Activated CD4-positive, alpha-beta memory T cell treated with anti-CD3 and anti-CD28 coated beads for 36 hours (primary cell): Measurements from ENCODE around the gene STK32A. TPM values are rescaled to one million over a fixed set of nuclear protein-coding genes. Genes with fewer than 3 reads are reported as not detected.

Experiments used
- CTCF ChIA-PET: fragments of 350-600 bp; sonication (Branson Sonifier 250); formaldehyde crosslinking; loops from one replicate; lab custom pipeline; 2021; ENCODE audit warnings: antibody characterized with exemption, inconsistent platforms; lab: Charles Lee
- POLR2A ChIA-PET: fragments of 350-600 bp; sonication (Branson Sonifier 250); formaldehyde crosslinking; loops from one replicate; lab custom pipeline; 2021; ENCODE audit warnings: antibody characterized with exemption; lab: Charles Lee
- DNase-seq: peaks from one replicate; pipeline ENCODE4 v3.0.0-alpha.2; 2020
- H3K27ac Mint-ChIP-seq: one replicate; pipeline ENCODE4 v1.8.0; 2021; ENCODE audit warnings: mixed read lengths
- H3K27me3 Mint-ChIP-seq: one replicate; pipeline ENCODE4 v1.8.0; 2021; ENCODE audit warnings: mixed read lengths
- H3K36me3 Mint-ChIP-seq: one replicate; pipeline ENCODE4 v1.8.0; 2021; ENCODE audit warnings: mixed read lengths
- H3K4me1 Mint-ChIP-seq: one replicate; pipeline ENCODE4 v1.8.0; 2021; ENCODE audit warnings: low read depth, mixed read lengths
- H3K4me3 Mint-ChIP-seq: one replicate; pipeline ENCODE4 v1.8.0; 2021; ENCODE audit warnings: mild to moderate bottlenecking, mixed read lengths
- H3K9me3 Mint-ChIP-seq: one replicate; pipeline ENCODE4 v1.8.0; 2021; ENCODE audit warnings: mixed read lengths
- intact Hi-C: fragments of 100-400 bp; cut with micrococcal nuclease; formaldehyde crosslinking; loops from one replicate; pipeline ENCODE4 v1.15.1; 2023
- total RNA-seq, 2 experiments: library from RNA; stranded (reverse); gene quantifications; one replicate each; pipeline ENCODE4 v1.2.3, GENCODE V29; 2021

STK32A gene
- total RNA-seq, 2 experiments from 2014 or later, result not detected

DNA sequence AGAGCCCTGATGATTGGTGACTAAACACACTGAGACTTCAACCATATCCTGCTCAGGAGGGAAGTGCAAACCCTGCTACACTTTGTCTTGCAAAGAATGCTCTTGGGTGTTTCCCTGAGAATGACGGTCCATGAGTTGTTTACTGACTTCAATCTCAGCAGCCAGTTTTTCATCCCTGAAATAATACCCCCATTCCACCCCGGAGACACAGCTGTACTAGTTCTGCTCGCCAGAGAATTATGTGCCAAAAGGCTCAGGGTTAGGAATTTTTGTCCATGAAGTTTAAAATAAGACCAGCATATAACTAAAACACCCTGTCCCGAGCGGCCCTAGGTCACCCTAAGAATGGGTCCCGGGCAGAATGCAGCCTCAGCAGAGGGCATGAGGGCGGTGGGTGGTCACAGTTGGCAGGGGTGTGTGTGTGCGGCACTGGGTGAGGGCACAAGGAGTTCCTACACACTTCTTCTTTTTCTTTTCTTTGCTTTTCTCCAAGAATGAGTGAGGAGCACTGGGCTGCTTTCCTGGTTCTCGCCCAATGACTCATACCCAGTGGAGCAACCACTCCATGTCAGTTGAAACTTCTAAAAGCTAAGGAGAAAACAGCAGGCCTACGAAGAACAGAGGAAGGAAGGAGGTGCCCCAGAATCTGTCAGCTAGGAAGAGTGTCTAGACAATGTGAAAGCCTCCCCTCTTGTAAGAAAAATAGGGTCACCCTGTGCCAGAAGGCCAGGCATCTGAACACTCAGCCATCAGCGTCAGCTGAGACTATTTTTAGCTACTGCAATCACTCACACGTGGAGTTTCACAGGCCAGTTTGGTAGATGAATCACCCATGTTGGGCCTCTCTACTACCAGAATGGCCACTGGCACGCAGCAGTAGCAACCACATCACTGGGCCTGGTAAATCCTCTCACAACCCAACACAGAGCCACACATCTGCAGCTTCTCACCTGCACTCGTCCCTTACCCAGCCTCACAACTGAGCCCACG is 169.1 kb downstream of the STK32A start:
- Mint-ChIP-seq H3K4me3 (no peak overlapping the region), H3K9me3 (no peaks in the 10 kb centered on the region), H3K36me3 (no peaks in the 10 kb centered on the region), H3K4me1 (no peaks in the 10 kb centered on the region), H3K27ac (no peak overlapping the region), H3K27me3 (no peaks in the 10 kb centered on the region)
- intact Hi-C loops, result no loop called here
- no peak for DNase-seq
- CTCF ChIA-PET, result interaction anchor here (0.7 kb wide), 1 partner anchor 168 kb away, joined by 3 read pairs; no protein-coding TSS in a partner anchor
- POLR2A ChIA-PET, result no interaction called here

DNA sequence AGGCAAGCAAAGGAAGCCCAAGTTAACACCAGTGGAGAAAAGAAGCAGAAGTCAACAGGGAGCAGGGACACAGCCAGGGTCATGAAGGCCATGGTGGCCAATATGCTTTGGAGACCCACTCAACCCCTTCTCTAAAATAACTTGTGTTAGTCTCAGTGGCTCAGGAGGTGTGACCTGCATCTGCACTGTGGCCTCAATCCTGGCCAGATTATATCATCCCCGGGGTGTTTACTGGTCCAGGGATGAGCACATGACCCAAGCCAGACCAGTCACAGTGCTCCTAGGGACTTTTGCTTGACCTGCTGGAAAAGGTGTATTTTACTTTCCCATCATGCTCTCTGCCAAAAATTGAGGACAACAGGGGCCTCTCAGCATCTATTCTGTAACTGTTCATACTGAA is 169.9 kb downstream of the STK32A start:
- CTCF ChIA-PET, result no interaction called here
- Mint-ChIP-seq H3K4me3 (no peak overlapping the region), H3K27ac (no peak overlapping the region), H3K27me3 (no peaks in the 10 kb centered on the region), H3K9me3 (no peaks in the 10 kb centered on the region), H3K4me1 (no peaks in the 10 kb centered on the region), H3K36me3 (no peaks in the 10 kb centered on the region)
- intact Hi-C loops, result no loop called here
- DNase-seq, result no peak
- POLR2A ChIA-PET, result no interaction called here

DNA sequence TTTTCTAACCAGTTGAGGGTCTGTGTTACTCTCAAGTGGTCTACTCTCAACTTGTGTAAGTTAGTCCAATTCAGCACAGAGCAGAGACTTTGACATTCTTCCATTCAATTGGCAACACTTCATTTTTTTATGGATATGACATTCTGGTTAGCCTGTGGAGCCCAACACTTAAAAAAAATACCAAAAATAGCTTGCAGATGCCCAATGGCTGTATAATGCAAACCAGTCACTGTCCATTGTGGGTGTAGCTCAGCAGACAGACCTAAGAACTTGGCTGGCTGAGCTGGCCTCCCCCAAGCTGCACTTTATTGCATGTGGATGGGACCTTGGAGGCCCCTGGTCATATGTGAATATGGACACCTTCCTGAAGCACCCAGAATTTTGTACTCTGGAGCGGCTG is 171.8 kb downstream of the STK32A start:
- DNase-seq, result no peak
- Mint-ChIP-seq H3K4me1 (no peaks in the 10 kb centered on the region), H3K4me3 (no peak overlapping the region), H3K27me3 (no peaks in the 10 kb centered on the region), H3K36me3 (no peaks in the 10 kb centered on the region), H3K9me3 (no peaks in the 10 kb centered on the region), H3K27ac (no peak overlapping the region)
- ChIA-PET POLR2A (no interaction called here), CTCF (no interaction called here)
- intact Hi-C loops, result no loop called here

- Mint-ChIP-seq H3K4me1 (no peaks in the 10 kb centered on the region), H3K27me3 (no peaks in the 10 kb centered on the region), H3K36me3 (no peaks in the 10 kb centered on the region), H3K9me3 (no peaks in the 10 kb centered on the region), H3K4me3 (no peak overlapping the region), H3K27ac (no peak overlapping the region)
- POLR2A ChIA-PET, result no interaction called here
- no peak for DNase-seq
- CTCF ChIA-PET, result no interaction called here
- intact Hi-C loops, result no loop called here
These were observed 172.4 kb downstream of the STK32A start for GRCh38 chr5:147407094-147407681.

DNA sequence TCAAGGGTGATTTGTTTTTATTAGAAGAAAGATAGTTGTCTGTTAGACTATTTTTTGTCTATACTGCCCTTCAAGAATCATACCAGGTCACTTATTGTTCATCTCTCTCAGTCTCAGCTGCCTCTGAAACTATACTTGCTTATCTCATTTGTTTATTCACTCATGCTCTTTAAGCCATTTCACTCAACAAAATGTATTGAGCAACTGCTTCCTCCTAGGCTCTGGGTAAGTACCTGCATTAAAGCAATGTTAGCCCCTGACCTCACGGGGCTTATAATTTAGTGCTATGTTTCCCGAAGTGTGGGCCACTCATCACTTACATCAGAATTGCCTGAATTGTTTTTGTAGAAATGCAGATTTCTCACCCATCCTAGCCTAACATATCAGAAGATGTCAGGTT is 174.2 kb downstream of the STK32A start:
- Mint-ChIP-seq H3K27ac (no peak overlapping the region), H3K9me3 (no peaks in the 10 kb centered on the region), H3K36me3 (no peaks in the 10 kb centered on the region), H3K27me3 (no peaks in the 10 kb centered on the region), H3K4me3 (no peak overlapping the region), H3K4me1 (no peaks in the 10 kb centered on the region)
- POLR2A ChIA-PET, result no interaction called here
- no peak for DNase-seq
- intact Hi-C loops, result no loop called here
- CTCF ChIA-PET, result no interaction called here

- no peaks in the 10 kb centered on the region for H3K36me3 Mint-ChIP-seq
- no peak for DNase-seq
- POLR2A ChIA-PET, result no interaction called here
- intact Hi-C loops, result no loop called here
- no peak overlapping the region for H3K4me3 Mint-ChIP-seq
- H3K27me3 Mint-ChIP-seq, result no peaks in the 10 kb centered on the region
- H3K27ac Mint-ChIP-seq, result no peak overlapping the region
- CTCF ChIA-PET, result no interaction called here
- no peaks in the 10 kb centered on the region for H3K9me3 Mint-ChIP-seq
- no peaks in the 10 kb centered on the region for H3K4me1 Mint-ChIP-seq
These were observed 175.9 kb downstream of the STK32A start for GRCh38 chr5:147410496-147411358.

- POLR2A ChIA-PET, result no interaction called here
- H3K4me3 Mint-ChIP-seq, result no peak overlapping the region
- no peaks in the 10 kb centered on the region for H3K4me1 Mint-ChIP-seq
- DNase-seq, result no peak
- no peak overlapping the region for H3K27ac Mint-ChIP-seq
- H3K27me3 Mint-ChIP-seq, result no peaks in the 10 kb centered on the region
- no peaks in the 10 kb centered on the region for H3K9me3 Mint-ChIP-seq
- no peaks in the 10 kb centered on the region for H3K36me3 Mint-ChIP-seq
- CTCF ChIA-PET, result no interaction called here
- intact Hi-C loops, result no loop called here
These were observed 176.8 kb downstream of the STK32A start for GRCh38 chr5:147411359-147412319.

- Mint-ChIP-seq H3K4me3 (no peak overlapping the region), H3K27me3 (no peaks in the 10 kb centered on the region), H3K4me1 (no peaks in the 10 kb centered on the region), H3K9me3 (no peaks in the 10 kb centered on the region), H3K27ac (no peak overlapping the region), H3K36me3 (no peaks in the 10 kb centered on the region)
- POLR2A ChIA-PET, result no interaction called here
- CTCF ChIA-PET, result no interaction called here
- intact Hi-C loops, result no loop called here
- no peak for DNase-seq
These were observed 177.7 kb downstream of the STK32A start for GRCh38 chr5:147412561-147412960.

DNA sequence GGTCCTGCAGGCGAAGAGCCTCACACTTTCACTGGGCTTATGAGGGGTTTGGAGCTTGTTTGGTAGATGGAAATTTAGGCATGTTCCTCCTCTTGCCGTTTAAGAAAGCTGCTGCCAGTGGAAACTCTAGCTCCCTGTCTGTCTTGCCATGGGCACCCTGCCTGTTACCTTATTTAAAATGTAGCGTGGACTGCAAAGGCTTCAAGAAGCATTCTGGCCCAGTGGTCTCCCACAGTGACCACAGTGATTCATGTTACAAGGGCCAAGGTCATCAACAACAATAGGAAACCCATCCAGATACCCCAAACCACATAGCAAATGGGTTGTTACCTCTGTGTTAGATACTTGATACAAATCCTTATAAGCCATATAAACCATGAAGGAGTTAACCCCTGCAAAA is 178.4 kb downstream of the STK32A start:
- Mint-ChIP-seq H3K27me3 (no peaks in the 10 kb centered on the region), H3K36me3 (no peaks in the 10 kb centered on the region), H3K27ac (no peak overlapping the region), H3K9me3 (no peaks in the 10 kb centered on the region), H3K4me1 (no peaks in the 10 kb centered on the region), H3K4me3 (no peak overlapping the region)
- intact Hi-C loops, result no loop called here
- POLR2A ChIA-PET, result no interaction called here
- DNase-seq, result no peak
- CTCF ChIA-PET, result no interaction called here

DNA sequence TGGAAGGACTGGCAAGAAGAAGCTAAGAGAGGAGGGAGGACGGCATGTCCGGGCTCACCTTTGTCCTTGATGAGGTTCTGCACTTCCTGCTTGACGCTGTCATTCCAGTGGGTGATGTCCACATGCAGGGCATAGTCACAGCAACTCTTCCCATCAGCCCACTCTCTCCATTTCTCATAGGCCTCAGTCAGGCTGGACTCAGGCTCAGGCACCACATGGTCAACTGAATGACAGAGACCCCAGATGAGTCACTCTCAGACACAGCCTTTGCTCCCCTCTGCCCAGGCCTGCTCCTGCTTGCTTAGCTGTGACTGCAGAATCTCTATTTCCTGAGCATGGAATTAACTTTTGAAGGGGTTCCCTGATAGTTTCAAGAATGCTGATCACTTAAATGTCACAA is 180.8 kb downstream of the STK32A start:
- intact Hi-C loops, result no loop called here
- H3K4me1 Mint-ChIP-seq, result no peaks in the 10 kb centered on the region
- H3K36me3 Mint-ChIP-seq, result no peaks in the 10 kb centered on the region
- ChIA-PET CTCF (no interaction called here), POLR2A (no interaction called here)
- H3K4me3 Mint-ChIP-seq, result no peak overlapping the region
- H3K9me3 Mint-ChIP-seq, result no peaks in the 10 kb centered on the region
- no peak for DNase-seq
- no peak overlapping the region for H3K27ac Mint-ChIP-seq
- H3K27me3 Mint-ChIP-seq, result no peaks in the 10 kb centered on the region

- Mint-ChIP-seq H3K9me3 (peaks cover 3% of the 10 kb centered on the region), H3K36me3 (no peaks in the 10 kb centered on the region), H3K4me3 (no peak overlapping the region), H3K27me3 (no peaks in the 10 kb centered on the region), H3K27ac (no peak overlapping the region), H3K4me1 (no peaks in the 10 kb centered on the region)
- CTCF ChIA-PET, result no interaction called here
- no peak for DNase-seq
- intact Hi-C loops, result no loop called here
- POLR2A ChIA-PET, result no interaction called here
These were observed 182.4 kb downstream of the STK32A start for GRCh38 chr5:147417135-147417813.
